ENCODE data around the gene C19orf85. TPM values are rescaled to one million over a fixed set of nuclear protein-coding genes. Genes with fewer than 3 reads are reported as not detected.
A peak's percentile ranks its signal among the peaks of the same experiment; 100 is the strongest.
"Not testable (repeated sequence)": the region's sequence is repeated elsewhere in the genome, so short reads cannot be mapped to it uniquely, and the experiment has no call there.

C19orf85 gene
- total RNA-seq, 1 experiment from 2014 or later = 0.74 TPM

DNA sequence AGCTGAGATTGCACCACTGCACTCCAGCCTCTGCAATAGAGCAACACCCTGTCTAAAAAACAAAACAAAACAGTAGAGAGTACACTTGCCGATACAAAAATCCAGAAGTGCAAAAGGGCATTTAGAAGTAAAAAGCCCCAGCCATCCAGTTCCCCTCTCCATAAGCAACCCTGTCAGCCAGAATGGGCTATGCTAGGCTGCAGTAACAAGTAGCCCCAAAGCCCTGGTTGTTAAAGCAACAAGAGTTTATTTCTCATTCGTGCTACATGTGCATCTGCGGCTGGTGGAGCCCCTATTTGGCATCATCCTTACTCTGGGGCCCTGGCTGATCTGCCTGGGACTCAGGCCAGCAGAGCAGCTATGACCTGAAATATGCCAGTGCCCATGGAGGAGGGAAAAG is 40.0 kb downstream of the C19orf85 start:
- Histone ChIP-seq H2AFZ (no peak overlapping the region), H3F3A (ENCODE audit: insufficient read depth, low read depth) (no peaks in the 10 kb centered on the region), H3K79me2 (ENCODE audit: low read depth) (no peaks in the 10 kb centered on the region), H3K27me3 (ENCODE audit: insufficient read depth, low read depth) (peaks cover 86% of the 10 kb centered on the region), H3K27ac (no peak overlapping the region), H3K36me3 (ENCODE audit: low read depth) (no peaks in the 10 kb centered on the region), H3K4me2 (no peak overlapping the region), H3K4me1 (replicated peaks; ENCODE audit: insufficient read depth) (no peaks in the 10 kb centered on the region), H4K20me1 (ENCODE audit: insufficient read depth) (no peaks in the 10 kb centered on the region; the same call in 1 of the 2 replicates), H3K9me2 (ENCODE audit: insufficient read depth) (no peaks in the 10 kb centered on the region), H3K4me3 (no peak overlapping the region), H3K9me3 (ENCODE audit: insufficient read depth, low read depth) (no peaks in the 10 kb centered on the region)
- no peak for DNase-seq
- ChIA-PET CTCF (interaction anchor here (0.6 to 1.3 kb wide), 2 partner anchors 21 to 258 kb away, joined by 3 read pairs; partner anchors contain the start of gene DNAAF3), POLR2A (ENCODE audit: unreplicated experiment) (no interaction called here)
- no TSS peak for BruUV-seq (replicated peaks)
- intact Hi-C loops (cut with micrococcal nuclease; ENCODE audit: unreplicated experiment) = no loop called here
- TF ChIP-seq EZH2 (IDR thresholded peaks at IDR 0.05; ENCODE audit: low read depth) = no peak
- TF ChIP-seq CTCF (conservative IDR thresholded peaks at IDR 0.05) = no peak

DNA sequence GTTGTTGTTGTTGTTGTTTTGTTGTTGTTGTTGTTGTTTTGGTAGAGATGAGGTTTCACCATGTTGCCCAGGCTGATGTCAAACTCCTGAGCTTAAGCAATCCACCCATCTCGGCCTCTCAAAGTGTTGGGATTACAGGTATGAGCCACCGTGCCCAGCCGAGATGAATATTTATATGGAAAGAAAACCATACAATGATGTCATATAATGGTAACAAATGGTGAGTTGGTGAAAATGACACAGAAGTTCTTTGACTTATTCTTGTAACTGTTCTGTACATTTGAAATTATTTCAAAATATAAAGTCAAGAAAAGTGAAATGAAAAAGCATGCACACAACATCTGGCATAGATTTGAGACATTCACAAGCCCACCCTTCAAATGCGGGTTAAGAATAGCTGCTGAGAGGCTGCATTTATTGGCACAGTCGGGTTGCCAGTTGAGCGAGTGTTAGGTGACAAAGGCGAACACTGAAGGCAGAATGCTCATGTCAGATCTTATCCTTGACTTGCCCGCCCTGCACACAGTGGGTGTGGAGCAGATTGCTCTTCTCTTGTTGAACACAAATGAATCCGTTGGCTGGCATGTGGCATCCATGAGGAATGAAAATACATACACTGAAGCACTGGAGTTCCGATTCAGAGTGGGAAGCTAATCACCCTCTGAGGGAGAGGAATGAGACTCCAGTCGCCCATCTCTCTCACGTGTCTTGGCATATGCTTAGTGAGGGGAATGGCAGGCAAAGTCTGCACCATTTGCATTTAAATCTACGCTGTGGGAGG is 41.1 kb downstream of the C19orf85 start:
- no peaks in the 10 kb centered on the region; the same call in 1 of the 2 replicates for H4K20me1 ChIP-seq (ENCODE audit: insufficient read depth)
- TF ChIP-seq EZH2 (IDR thresholded peaks at IDR 0.05; ENCODE audit: low read depth) (no peak), CTCF (conservative IDR thresholded peaks at IDR 0.05) (no peak)
- H3K79me2 ChIP-seq (ENCODE audit: low read depth) = no peaks in the 10 kb centered on the region
- intact Hi-C loops (cut with micrococcal nuclease; ENCODE audit: unreplicated experiment) = no loop called here
- no peaks in the 10 kb centered on the region for H3K36me3 ChIP-seq (ENCODE audit: low read depth)
- DNase-seq = no peak
- BruUV-seq (replicated peaks) = no TSS peak
- no peaks in the 10 kb centered on the region for H3F3A ChIP-seq (ENCODE audit: insufficient read depth, low read depth)
- H3K9me3 ChIP-seq (ENCODE audit: insufficient read depth, low read depth) = no peaks in the 10 kb centered on the region
- H3K4me2 ChIP-seq = no peak overlapping the region
- H3K27me3 ChIP-seq (ENCODE audit: insufficient read depth, low read depth) = peaks cover 76% of the 10 kb centered on the region
- ChIA-PET POLR2A (ENCODE audit: unreplicated experiment) (no interaction called here), CTCF (no interaction called here)
- no peaks in the 10 kb centered on the region for H3K4me1 ChIP-seq (replicated peaks; ENCODE audit: insufficient read depth)
- H3K9me2 ChIP-seq (ENCODE audit: insufficient read depth) = no peaks in the 10 kb centered on the region
- no peak overlapping the region for H2AFZ ChIP-seq
- H3K4me3 ChIP-seq = no peak overlapping the region
- H3K27ac ChIP-seq = no peak overlapping the region

DNA sequence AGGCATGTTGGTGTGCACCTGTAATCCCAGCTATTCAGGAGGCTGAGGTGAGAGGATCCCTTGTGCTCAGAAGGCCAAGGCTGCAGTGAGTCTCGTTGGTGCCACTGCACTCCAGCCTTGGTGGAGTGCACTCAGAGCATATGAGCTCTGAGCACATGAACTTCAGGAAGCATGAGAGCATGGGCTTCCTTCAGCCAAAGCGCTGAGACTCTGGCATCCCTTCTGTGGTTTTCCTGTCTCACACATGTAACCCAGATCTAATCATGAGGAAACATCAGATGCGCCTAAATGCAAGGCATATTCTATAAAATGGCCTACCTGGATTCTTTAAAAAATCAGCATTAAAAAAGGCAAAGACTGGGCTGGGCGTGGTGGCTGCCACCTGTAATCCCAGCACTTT is 43.3 kb downstream of the C19orf85 start:
- H3K36me3 ChIP-seq (ENCODE audit: low read depth); BruUV-seq (replicated peaks); H3K4me1 ChIP-seq (replicated peaks; ENCODE audit: insufficient read depth); H4K20me1 ChIP-seq (ENCODE audit: insufficient read depth); H2AFZ ChIP-seq; H3K9me2 ChIP-seq (ENCODE audit: insufficient read depth); H3K4me3 ChIP-seq; intact Hi-C loops (cut with micrococcal nuclease; ENCODE audit: unreplicated experiment); CTCF ChIA-PET; H3K27ac ChIP-seq; POLR2A ChIA-PET (ENCODE audit: unreplicated experiment); H3K9me3 ChIP-seq (ENCODE audit: insufficient read depth, low read depth); H3K79me2 ChIP-seq (ENCODE audit: low read depth); H3F3A ChIP-seq (ENCODE audit: insufficient read depth, low read depth); H3K4me2 ChIP-seq: not testable (repeated sequence)
- peak in 1 of 2 experiments; percentile 16 for DNase-seq
- H3K27me3 ChIP-seq (ENCODE audit: insufficient read depth, low read depth) = peaks cover 61% of the 10 kb centered on the region

Measured in PC-9 (cell line).